Measurements from ENCODE around the gene RRP36. TPM values are rescaled to one million over a fixed set of nuclear protein-coding genes. Genes with fewer than 3 reads are reported as not detected.
"Not testable (repeated sequence)": the region's sequence is repeated elsewhere in the genome, so short reads cannot be mapped to it uniquely, and the experiment has no call there.

Gene RRP36
- total RNA-seq, 1 donor from 2014 or later: 26.4 TPM

GRCh38 chr6:43033496-43034189, 12.2 kb downstream of the RRP36 start:
- intact Hi-C loops (cut with DNase I): no loop called here
- no peak for DNase-seq (ENCODE audit: low spot score)

GRCh38 chr6:43034190-43034525, 12.7 kb downstream of the RRP36 start:
- no peak for DNase-seq (ENCODE audit: low spot score)
- intact Hi-C loops (cut with DNase I): no loop called here

GRCh38 chr6:43035495-43036194, 14.2 kb downstream of the RRP36 start:
- intact Hi-C loops (cut with DNase I): no loop called here
- DNase-seq (ENCODE audit: low spot score): no peak

- intact Hi-C loops (cut with DNase I): no loop called here
- no peak for DNase-seq (ENCODE audit: low spot score)
Measured at GRCh38 chr6:43036712-43037111, 15.3 kb downstream of the RRP36 start.

GRCh38 chr6:43037197-43037596, 15.8 kb downstream of the RRP36 start:
- DNase-seq (ENCODE audit: low spot score): no peak
- intact Hi-C loops (cut with DNase I): no loop called here

- no peak for DNase-seq (ENCODE audit: low spot score)
- intact Hi-C loops (cut with DNase I): no loop called here
Measured at GRCh38 chr6:43037706-43038105, 16.3 kb downstream of the RRP36 start.

GRCh38 chr6:43038727-43039126, 17.3 kb downstream of the RRP36 start:
- DNase-seq (ENCODE audit: low spot score): no peak
- intact Hi-C loops (cut with DNase I): no loop called here

- intact Hi-C loops (cut with DNase I): no loop called here
- no peak for DNase-seq (ENCODE audit: low spot score)
Measured at GRCh38 chr6:43040542-43041257, 19.3 kb downstream of the RRP36 start.

GRCh38 chr6:43041475-43041874, 20.1 kb downstream of the RRP36 start:
- DNase-seq (ENCODE audit: low spot score); intact Hi-C loops (cut with DNase I): not testable (repeated sequence)

GRCh38 chr6:43043310-43043709, 21.9 kb downstream of the RRP36 start:
- DNase-seq (ENCODE audit: low spot score): no peak
- intact Hi-C loops (cut with DNase I): no loop called here

- intact Hi-C loops (cut with DNase I): no loop called here
- DNase-seq (ENCODE audit: low spot score): no peak
Measured at GRCh38 chr6:43045371-43045930, 24.0 kb downstream of the RRP36 start.

GRCh38 chr6:43047998-43048397, 26.6 kb downstream of the RRP36 start:
- intact Hi-C loops (cut with DNase I): no loop called here
- DNase-seq (ENCODE audit: low spot score): no peak

- no peak for DNase-seq (ENCODE audit: low spot score)
- intact Hi-C loops (cut with DNase I): loop anchor here (5.0 kb wide), 2 partner anchors 91 to 119 kb away; no protein-coding TSS in a partner anchor
Measured at GRCh38 chr6:43050981-43051380, 29.6 kb downstream of the RRP36 start.

- DNase-seq (ENCODE audit: low spot score): no peak
- intact Hi-C loops (cut with DNase I): loop anchor here (2.0 to 5.0 kb wide), 3 partner anchors 38 to 120 kb away; partner anchors contain the start of gene KLHDC3
Measured at GRCh38 chr6:43052225-43052841, 30.9 kb downstream of the RRP36 start.

- no peak for DNase-seq (ENCODE audit: low spot score)
- intact Hi-C loops (cut with DNase I): loop anchor here (2.0 to 5.0 kb wide), 3 partner anchors 38 to 121 kb away; partner anchors contain the start of gene KLHDC3
Measured at GRCh38 chr6:43052842-43053544, 31.6 kb downstream of the RRP36 start.

GRCh38 chr6:43053545-43054205, 32.3 kb downstream of the RRP36 start, which contains the start of gene CUL7:
CUL7 (minus strand) TSS chr6:43053851; CDS start chr6:43052788, 1,063 bp downstream.
- intact Hi-C loops (cut with DNase I): loop anchor here (2.0 to 5.0 kb wide), 3 partner anchors 39 to 121 kb away; partner anchors contain the start of gene KLHDC3
- DNase-seq (ENCODE audit: low spot score): peak; percentile 96

- intact Hi-C loops (cut with DNase I): loop anchor here (5.0 kb wide), 2 partner anchors 88 to 122 kb away; no protein-coding TSS in a partner anchor
- DNase-seq (ENCODE audit: low spot score): no peak
Measured at GRCh38 chr6:43054206-43054943, 33.0 kb downstream of the RRP36 start.

GRCh38 chr6:43055966-43056365, 34.5 kb downstream of the RRP36 start:
- intact Hi-C loops (cut with DNase I): no loop called here
- DNase-seq (ENCODE audit: low spot score): no peak
